Activated CD8-positive, alpha-beta T cell treated with anti-CD3 and anti-CD28 coated beads for 36 hours (primary cell): Measurements from ENCODE around the gene PTPRG. TPM values are rescaled to one million over a fixed set of nuclear protein-coding genes. Genes with fewer than 3 reads are reported as not detected.
"Not testable (repeated sequence)": the region's sequence is repeated elsewhere in the genome, so short reads cannot be mapped to it uniquely, and the experiment has no call there.

ENCODE experiments used
- ATAC-seq: fragments of 200-7000 bp; cut with Tn5 transposase; one replicate; pipeline ENCODE4 v1.10.0; 2021; ENCODE audit warnings: mild to moderate bottlenecking, moderate library complexity
- CTCF ChIA-PET: fragments of 350-600 bp; sonication (Branson Sonifier 250); formaldehyde crosslinking; loops from one replicate; lab custom pipeline; 2021; ENCODE audit warnings: antibody characterized with exemption; lab: Charles Lee
- POLR2A ChIA-PET: fragments of 350-600 bp; sonication (Branson Sonifier 250); formaldehyde crosslinking; loops from one replicate; lab custom pipeline; 2021; ENCODE audit warnings: antibody characterized with exemption; lab: Charles Lee
- DNase-seq: peaks from one replicate; pipeline ENCODE4 v3.0.0-alpha.2; 2020
- H3K27ac Mint-ChIP-seq: one replicate; pipeline ENCODE4 v1.8.0; 2021; ENCODE audit warnings: mild to moderate bottlenecking, mixed read lengths
- H3K27me3 Mint-ChIP-seq: one replicate; pipeline ENCODE4 v1.8.0; 2021; ENCODE audit warnings: mixed read lengths
- H3K36me3 Mint-ChIP-seq: one replicate; pipeline ENCODE4 v1.8.0; 2021; ENCODE audit warnings: low read depth, mixed read lengths
- H3K4me1 Mint-ChIP-seq: one replicate; pipeline ENCODE4 v1.8.0; 2021; ENCODE audit warnings: low read depth, mixed read lengths
- H3K4me3 Mint-ChIP-seq: one replicate; pipeline ENCODE4 v1.8.0; 2021; ENCODE audit warnings: mild to moderate bottlenecking, moderate library complexity, mixed read lengths
- H3K9me3 Mint-ChIP-seq: one replicate; pipeline ENCODE4 v1.8.0; 2021; ENCODE audit warnings: mixed read lengths
- CTCF ChIP-seq: fragments of 200-600 bp; IDR thresholded peaks from one replicate; pipeline ENCODE4 v1.8.0; 2022; ENCODE audit warnings: antibody characterized with exemption, mild to moderate bottlenecking
- intact Hi-C: fragments of 100-400 bp; cut with micrococcal nuclease; formaldehyde crosslinking; loops from one replicate; pipeline ENCODE4 v1.10.0; 2022
- total RNA-seq, 2 experiments: library from RNA; stranded (reverse); gene quantifications; one replicate each; pipeline ENCODE4 v1.2.3, GENCODE V29; 2021

Gene PTPRG
- total RNA-seq, 2 experiments from 2014 or later: not detected

GRCh38 chr3:61699622-61700021 is 138.3 kb downstream of the PTPRG start:
- no peaks in the 10 kb centered on the region for H3K27me3 Mint-ChIP-seq
- intact Hi-C loops: no loop called here
- H3K27ac Mint-ChIP-seq: no peak overlapping the region
- ATAC-seq (no peak), DNase-seq (no peak)
- ChIA-PET CTCF (no interaction called here), POLR2A (no interaction called here)
- H3K9me3 Mint-ChIP-seq: peaks cover 1% of the 10 kb centered on the region
- H3K36me3 Mint-ChIP-seq: no peaks in the 10 kb centered on the region
- TF ChIP-seq CTCF: no peak
- no peak overlapping the region for H3K4me3 Mint-ChIP-seq
- H3K4me1 Mint-ChIP-seq: no peaks in the 10 kb centered on the region

GRCh38 chr3:61701011-61701410 is 139.6 kb downstream of the PTPRG start:
- H3K9me3 Mint-ChIP-seq: no peaks in the 10 kb centered on the region
- H3K36me3 Mint-ChIP-seq: no peaks in the 10 kb centered on the region
- DNase-seq (no peak), ATAC-seq (no peak)
- ChIA-PET POLR2A (no interaction called here), CTCF (no interaction called here)
- H3K27me3 Mint-ChIP-seq: no peaks in the 10 kb centered on the region
- H3K4me1 Mint-ChIP-seq: no peaks in the 10 kb centered on the region
- intact Hi-C loops: no loop called here
- no peak overlapping the region for H3K27ac Mint-ChIP-seq
- TF ChIP-seq CTCF: no peak
- H3K4me3 Mint-ChIP-seq: no peak overlapping the region

GRCh38 chr3:61702453-61702852 is 141.1 kb downstream of the PTPRG start:
- Mint-ChIP-seq H3K36me3 (no peaks in the 10 kb centered on the region), H3K27me3 (no peaks in the 10 kb centered on the region), H3K9me3 (no peaks in the 10 kb centered on the region), H3K4me1 (no peaks in the 10 kb centered on the region), H3K27ac (no peak overlapping the region), H3K4me3 (no peak overlapping the region)
- intact Hi-C loops: no loop called here
- ATAC-seq: no peak
- ChIA-PET CTCF (no interaction called here), POLR2A (no interaction called here)
- no peak for DNase-seq
- no peak for TF ChIP-seq CTCF

- Mint-ChIP-seq H3K36me3 (no peaks in the 10 kb centered on the region), H3K27me3 (no peaks in the 10 kb centered on the region), H3K4me3 (no peak overlapping the region), H3K9me3 (peaks cover under 1% of the 10 kb centered on the region), H3K4me1 (no peaks in the 10 kb centered on the region), H3K27ac (no peak overlapping the region)
- no peak for ATAC-seq
- ChIA-PET POLR2A (no interaction called here), CTCF (interaction anchor here (0.6 kb wide), 1 partner anchor 420 kb away, joined by 3 read pairs; no protein-coding TSS in a partner anchor)
- intact Hi-C loops: no loop called here
- DNase-seq: no peak
- no peak for TF ChIP-seq CTCF
Measured at GRCh38 chr3:61704807-61705206, 143.4 kb downstream of the PTPRG start.

GRCh38 chr3:61707492-61707891 is 146.1 kb downstream of the PTPRG start:
- Mint-ChIP-seq H3K27me3 (no peaks in the 10 kb centered on the region), H3K27ac (no peak overlapping the region), H3K4me3 (no peak overlapping the region), H3K9me3 (peaks cover 6% of the 10 kb centered on the region), H3K36me3 (no peaks in the 10 kb centered on the region), H3K4me1 (no peaks in the 10 kb centered on the region)
- POLR2A ChIA-PET: no interaction called here
- ATAC-seq (no peak), DNase-seq (no peak)
- CTCF ChIA-PET: no interaction called here
- intact Hi-C loops: no loop called here
- TF ChIP-seq CTCF: no peak

GRCh38 chr3:61710920-61711319 is 149.5 kb downstream of the PTPRG start:
- H3K4me1 Mint-ChIP-seq, H3K36me3 Mint-ChIP-seq, DNase-seq, CTCF ChIA-PET, ATAC-seq, H3K27ac Mint-ChIP-seq, H3K9me3 Mint-ChIP-seq, intact Hi-C loops, POLR2A ChIA-PET, H3K27me3 Mint-ChIP-seq, H3K4me3 Mint-ChIP-seq: not testable (repeated sequence)
